Right lobe of liver (tissue), 6 donors: ENCODE data around the gene SLC6A9. TPM values are rescaled to one million over a fixed set of nuclear protein-coding genes. Genes with fewer than 3 reads are reported as not detected.
A peak's percentile ranks its signal among the peaks of the same experiment; 100 is the strongest.

ENCODE experiments used
- ATAC-seq, 4 donors: fragments of 200-7000 bp; cut with Tn5 transposase; one replicate each; pipeline ENCODE4 v1.9.1; 2020; ENCODE audit warnings: mild to moderate bottlenecking in 4 of 4, moderate library complexity in 4 of 4
- DNase-seq, 3 donors: peaks; one replicate each; pipeline ENCODE4 v3.0.0-alpha.2; 2020
- H3K27ac ChIP-seq, 3 donors: fragments of 200-600 bp; one replicate each; pipeline ENCODE4 v1.8.0; 2022
- H3K27me3 ChIP-seq, 2 donors: fragments of 200-600 bp; one replicate each; pipeline ENCODE4 v1.8.0; 2022
- H3K36me3 ChIP-seq, 4 donors: fragments of 200-600 bp; sonication (generic) in 1 of 4; one replicate each; pipeline versions ENCODE4 v1.5.1 to v1.8.0; 2017 to 2022; ENCODE audit warnings: control low read depth in 1 of 4
- H3K4me1 ChIP-seq, 4 donors: fragments of 200-600 bp; sonication (generic) in 1 of 4; one replicate each; pipeline versions ENCODE4 v1.5.1 to v1.8.0; 2017 to 2022; ENCODE audit warnings: control low read depth in 1 of 4
- H3K4me3 ChIP-seq, 3 donors: fragments of 200-600 bp; one replicate each; pipeline ENCODE4 v1.8.0; 2022
- H3K9me3 ChIP-seq, 4 donors: fragments of 200-600 bp; sonication (generic) in 1 of 4; one replicate each; pipeline versions ENCODE4 v1.5.1 to v1.8.0; 2017 to 2022; ENCODE audit warnings: control low read depth in 1 of 4
- CTCF ChIP-seq, 4 donors: fragments of 200-600 bp in 3 of 4; fragments of 450-650 bp in 1 of 4; IDR thresholded peaks; one replicate each; pipeline versions ENCODE4 v1.5.1 to v1.8.0; 2016 to 2022; ENCODE audit warnings: antibody characterized with exemption in 4 of 4, mild to moderate bottlenecking in 2 of 4
- POLR2A ChIP-seq: fragments of 450-650 bp; IDR thresholded peaks from one replicate; pipeline ENCODE4 v1.6.1; 2017; ENCODE audit warnings: antibody characterized with exemption, mild to moderate bottlenecking
- WGBS: methylation state at CpG from one replicate; pipeline ENCODE4 v1.1.6; 2018; ENCODE audit warnings: low coverage, low lambda C conversion rate; ENCODE audit not compliant: insufficient coverage; ENCODE audit errors: missing lambda C conversion rate; 5-methylcytosine and 5-hydroxymethylcytosine counted together
- intact Hi-C, 2 donors: fragments of 100-400 bp; cut with DNase I; formaldehyde crosslinking; loops; one replicate each; pipeline versions ENCODE4 v1.11.2 to v1.14.1; 2022
- total RNA-seq, 6 experiments: library from RNA; depleted of rRNA in 2 of 6; stranded (reverse); fragments of >200 nt in 2 of 6; fragmentation: NEBNext Ultra II Directional in 3 of 6; extraction: Animal tissue kit (Norgen Biotek cat#: 25700) in 3 of 6; gene quantifications; one replicate each; pipeline versions ENCODE4 v1.1.0 to v1.2.4, GENCODE V29; 2016 to 2023
- donor health status: DM: no; HTN: yes; CAD: no.
- donor health status: DM: no; HTN: no; CAD: no.
- donor health status: DM: no; HTN: no; CAD: no.
- donor health status: DM: no; HTN: yes; CAD: no.
- donor health status: DM: no; HTN: yes; CAD: no.

Gene SLC6A9
- total RNA-seq, 6 experiments from 2014 or later = 0.78 to 2.2 (median 1.9) TPM

- intact Hi-C loops = no loop called here
- Histone ChIP-seq H3K4me3 (peak overlapping the region; percentile 66 to 82 (median 70)), H3K27me3 (no peaks in the 10 kb centered on the region), H3K4me1 (peaks cover 0 to 3% (median 0%) of the 10 kb centered on the region in 4 donors), H3K9me3 (no peaks in the 10 kb centered on the region), H3K36me3 (no peaks in the 10 kb centered on the region), H3K27ac (peak overlapping the region in 2 of 3 donors; percentile 4 to 70)
- DNase-seq = peak in 1 of 3 donors; percentile 55
- TF ChIP-seq CTCF (IDR thresholded peaks at IDR 0.05) = no peak
- TF ChIP-seq POLR2A = no peak
- ATAC-seq = peak; percentile 14 to 29 (median 18)
- 0% methylated on average over 16 of the region's 66 CpGs for WGBS
Observed at GRCh38 chr1:44030605-44031251, 534 bp downstream of the SLC6A9 start.

- Histone ChIP-seq H3K9me3 (no peaks in the 10 kb centered on the region), H3K36me3 (no peaks in the 10 kb centered on the region), H3K4me3 (peak overlapping the region; percentile 66 to 82 (median 70)), H3K27ac (peak overlapping the region; percentile 4 to 70 (median 14)), H3K4me1 (peaks cover 0 to 3% (median 0%) of the 10 kb centered on the region in 4 donors), H3K27me3 (no peaks in the 10 kb centered on the region)
- intact Hi-C loops = no loop called here
- TF ChIP-seq POLR2A (peak; percentile 39), CTCF (IDR thresholded peaks at IDR 0.05) (no peak)
- WGBS = 0% methylated on average over 17 of the region's 75 CpGs
- DNase-seq (peak; percentile 88 to 90 (median 89)), ATAC-seq (peak; percentile 87 to 92 (median 89))
Observed at GRCh38 chr1:44029911-44030604, 1.2 kb downstream of the SLC6A9 start.

- peak in 1 of 4 donors; percentile 1 for ATAC-seq
- peak overlapping the region; percentile 66 to 82 (median 70) for H3K4me3 ChIP-seq
- 26% methylated on average over 12 of the region's 17 CpGs for WGBS
Observed at GRCh38 chr1:44029260-44029910, 1.9 kb downstream of the SLC6A9 start.

GRCh38 chr1:44027320-44027719 is 3.9 kb downstream of the SLC6A9 start:
- 82% methylated on average over 2 of the region's 3 CpGs for WGBS
- no peak for ATAC-seq

More at GRCh38 chr1:44029260-44029910, 1.9 kb downstream of the SLC6A9 start:
- TF ChIP-seq POLR2A = no peak
- TF ChIP-seq CTCF (IDR thresholded peaks at IDR 0.05) = no peak
- Histone ChIP-seq H3K4me1 (peaks cover 0 to 3% (median 0%) of the 10 kb centered on the region in 4 donors), H3K9me3 (no peaks in the 10 kb centered on the region), H3K27me3 (no peaks in the 10 kb centered on the region), H3K36me3 (no peaks in the 10 kb centered on the region), H3K27ac (peak overlapping the region in 2 of 3 donors; percentile 14 to 70)
- DNase-seq = no peak
- intact Hi-C loops = no loop called here

More at GRCh38 chr1:44027320-44027719, 3.9 kb downstream of the SLC6A9 start:
- H3K4me1 ChIP-seq = peaks cover 0 to 3% (median 0%) of the 10 kb centered on the region in 4 donors
- no peaks in the 10 kb centered on the region for H3K36me3 ChIP-seq
- H3K4me3 ChIP-seq = no peak overlapping the region
- H3K9me3 ChIP-seq = no peaks in the 10 kb centered on the region
- intact Hi-C loops = no loop called here
- no peaks in the 10 kb centered on the region for H3K27me3 ChIP-seq
- TF ChIP-seq POLR2A = no peak
- no peak for TF ChIP-seq CTCF (IDR thresholded peaks at IDR 0.05)
- H3K27ac ChIP-seq = no peak overlapping the region
- DNase-seq = no peak
